Mammary epithelial cell (primary cell): ENCODE data around the gene RNF213.

Source experiments
- CTCF ChIP-seq, 2 donors: IDR thresholded peaks in 1 of 2; conservative IDR thresholded peaks in 1 of 2; 2 replicates each; pipeline ENCODE4 v1.5.1; 2011 to 2012; ENCODE audit warnings: inconsistent platforms in 2 of 2, low read length in 2 of 2, mild to moderate bottlenecking in 2 of 2, control low read depth in 1 of 2, low read depth in 1 of 2; ENCODE audit not compliant: insufficient read depth in 1 of 2; ENCODE audit errors: extremely low read depth in 1 of 2
- EZH2 ChIP-seq: IDR thresholded peaks from 2 replicates; pipeline ENCODE4 v1.6.1; 2012; ENCODE audit warnings: low read length, inconsistent platforms, borderline replicate concordance

GRCh38 chr17:80294210-80294609 is 33.6 kb downstream of the RNF213 start:
- no peak for TF ChIP-seq CTCF (conservative IDR thresholded peaks at IDR 0.05 in 1 of 2, IDR thresholded peaks at IDR 0.05 in 1 of 2; ENCODE audit: extremely low read depth in 1 of 2, insufficient read depth in 1 of 2, low read depth in 1 of 2, low read length in 2 of 2)
- no peak for TF ChIP-seq EZH2
